PC-9 (cell line): ENCODE measurements around the gene C16orf86.

Source experiments
- EZH2 ChIP-seq: fragments of 200-600 bp; sonication (generic); IDR thresholded peaks from 2 replicates; pipeline ENCODE4 v1.8.0; 2017; ENCODE audit warnings: antibody characterized with exemption, low read depth
- TF ChIP-seq, protein P1 (sequence below): fragments of 200-600 bp; sonication (generic); conservative IDR thresholded peaks from 2 replicates; pipeline ENCODE4 v1.6.1; 2017; ENCODE audit warnings: mixed run types, antibody characterized with exemption, mild to moderate bottlenecking, moderate library complexity

DNA sequence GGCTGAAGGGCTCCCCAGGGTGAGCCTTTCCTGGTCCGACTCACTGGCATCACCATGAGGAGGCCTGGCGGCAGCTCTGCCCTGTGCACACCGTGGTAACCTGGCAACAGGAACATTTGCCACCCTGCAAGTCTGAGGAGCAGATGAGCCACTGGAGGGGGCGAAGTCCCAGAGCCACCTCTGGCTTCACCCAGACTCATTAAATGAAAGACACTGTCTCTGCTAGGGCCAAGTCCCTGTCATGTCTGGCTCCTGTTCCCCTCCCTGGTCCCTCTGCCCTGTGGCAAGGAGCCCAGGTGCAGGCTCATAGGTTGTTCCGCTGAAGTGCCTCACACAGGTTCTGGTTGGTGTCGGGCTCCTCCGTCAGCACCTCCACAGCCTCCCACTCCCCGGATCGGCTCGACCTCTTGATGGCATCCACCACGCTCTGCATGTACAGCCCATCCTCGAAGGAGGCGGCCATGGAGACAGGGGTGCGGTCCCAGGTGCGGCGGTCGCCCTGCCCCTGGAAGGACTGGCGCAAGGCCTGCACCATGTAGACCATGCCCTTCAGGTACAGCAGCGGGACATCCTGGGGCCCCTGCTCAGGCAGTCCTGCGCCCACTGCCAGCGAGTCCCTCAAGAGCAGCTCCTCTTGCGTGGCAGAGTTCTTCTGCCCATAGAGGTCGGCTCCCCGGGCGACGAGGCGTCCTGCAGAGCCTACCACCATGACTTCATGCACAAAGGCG is 8.4 kb downstream of the C16orf86 start:
- TF ChIP-seq, protein P1, sequence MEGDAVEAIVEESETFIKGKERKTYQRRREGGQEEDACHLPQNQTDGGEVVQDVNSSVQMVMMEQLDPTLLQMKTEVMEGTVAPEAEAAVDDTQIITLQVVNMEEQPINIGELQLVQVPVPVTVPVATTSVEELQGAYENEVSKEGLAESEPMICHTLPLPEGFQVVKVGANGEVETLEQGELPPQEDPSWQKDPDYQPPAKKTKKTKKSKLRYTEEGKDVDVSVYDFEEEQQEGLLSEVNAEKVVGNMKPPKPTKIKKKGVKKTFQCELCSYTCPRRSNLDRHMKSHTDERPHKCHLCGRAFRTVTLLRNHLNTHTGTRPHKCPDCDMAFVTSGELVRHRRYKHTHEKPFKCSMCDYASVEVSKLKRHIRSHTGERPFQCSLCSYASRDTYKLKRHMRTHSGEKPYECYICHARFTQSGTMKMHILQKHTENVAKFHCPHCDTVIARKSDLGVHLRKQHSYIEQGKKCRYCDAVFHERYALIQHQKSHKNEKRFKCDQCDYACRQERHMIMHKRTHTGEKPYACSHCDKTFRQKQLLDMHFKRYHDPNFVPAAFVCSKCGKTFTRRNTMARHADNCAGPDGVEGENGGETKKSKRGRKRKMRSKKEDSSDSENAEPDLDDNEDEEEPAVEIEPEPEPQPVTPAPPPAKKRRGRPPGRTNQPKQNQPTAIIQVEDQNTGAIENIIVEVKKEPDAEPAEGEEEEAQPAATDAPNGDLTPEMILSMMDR, result no peak
- no peak for TF ChIP-seq EZH2
